C4-2B (cell line): ENCODE data around the gene NTNG2.

Source experiments
- H3K27ac ChIP-seq: fragments of 450-650 bp; 2 replicates; pipeline ENCODE4 v1.5.1; 2017
- ZFX ChIP-seq: fragments of 450-650 bp; IDR thresholded peaks from 2 replicates; pipeline ENCODE4 v1.6.1; 2017
- TF ChIP-seq, protein P1 (sequence below): fragments of 450-650 bp; conservative IDR thresholded peaks from 2 replicates; pipeline ENCODE4 v1.5.1; 2017; ENCODE audit warnings: mild to moderate bottlenecking

The NTNG2 gene

DNA sequence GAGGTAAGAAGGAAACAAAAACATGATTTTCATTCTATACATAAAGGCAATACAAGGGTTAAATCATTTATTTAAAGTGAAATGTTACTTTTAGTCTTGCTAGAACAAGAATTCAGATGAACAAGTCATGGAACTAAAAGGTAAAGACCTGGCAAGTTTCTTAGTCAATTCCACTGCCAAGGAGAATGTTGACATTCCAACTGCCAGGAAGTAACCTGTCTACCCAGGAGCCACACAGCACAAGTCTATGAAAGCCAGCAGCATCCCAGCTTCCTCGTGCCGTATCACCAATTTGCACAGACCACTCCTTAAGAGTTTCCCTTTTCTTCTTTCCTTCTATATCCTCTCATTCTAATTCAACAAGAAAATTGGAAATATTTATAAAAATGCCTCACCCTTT, 113.0 kb downstream of the NTNG2 start:
- no peak for TF ChIP-seq ZFX
- TF ChIP-seq, protein P1, sequence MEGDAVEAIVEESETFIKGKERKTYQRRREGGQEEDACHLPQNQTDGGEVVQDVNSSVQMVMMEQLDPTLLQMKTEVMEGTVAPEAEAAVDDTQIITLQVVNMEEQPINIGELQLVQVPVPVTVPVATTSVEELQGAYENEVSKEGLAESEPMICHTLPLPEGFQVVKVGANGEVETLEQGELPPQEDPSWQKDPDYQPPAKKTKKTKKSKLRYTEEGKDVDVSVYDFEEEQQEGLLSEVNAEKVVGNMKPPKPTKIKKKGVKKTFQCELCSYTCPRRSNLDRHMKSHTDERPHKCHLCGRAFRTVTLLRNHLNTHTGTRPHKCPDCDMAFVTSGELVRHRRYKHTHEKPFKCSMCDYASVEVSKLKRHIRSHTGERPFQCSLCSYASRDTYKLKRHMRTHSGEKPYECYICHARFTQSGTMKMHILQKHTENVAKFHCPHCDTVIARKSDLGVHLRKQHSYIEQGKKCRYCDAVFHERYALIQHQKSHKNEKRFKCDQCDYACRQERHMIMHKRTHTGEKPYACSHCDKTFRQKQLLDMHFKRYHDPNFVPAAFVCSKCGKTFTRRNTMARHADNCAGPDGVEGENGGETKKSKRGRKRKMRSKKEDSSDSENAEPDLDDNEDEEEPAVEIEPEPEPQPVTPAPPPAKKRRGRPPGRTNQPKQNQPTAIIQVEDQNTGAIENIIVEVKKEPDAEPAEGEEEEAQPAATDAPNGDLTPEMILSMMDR: no peak
- no peak overlapping the region for H3K27ac ChIP-seq

DNA sequence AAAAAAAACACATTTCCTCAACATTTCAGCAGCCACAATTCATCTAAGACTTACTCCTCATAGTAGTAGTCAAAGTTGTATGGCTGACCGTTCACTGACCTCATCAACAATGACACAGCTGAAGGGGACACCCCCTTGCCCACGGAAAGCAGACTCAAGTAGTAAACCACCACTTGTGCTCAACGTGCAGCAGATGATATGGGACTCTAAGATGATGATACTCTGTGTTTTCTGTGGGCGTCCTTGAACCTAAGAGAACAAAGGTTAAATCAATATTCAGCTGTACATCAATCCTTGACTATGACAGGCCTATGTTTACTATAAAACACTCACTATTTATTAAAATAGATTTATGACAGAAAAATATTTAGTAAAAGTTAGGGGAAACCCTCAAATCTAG, 121.3 kb downstream of the NTNG2 start:
- no peak overlapping the region for H3K27ac ChIP-seq

DNA sequence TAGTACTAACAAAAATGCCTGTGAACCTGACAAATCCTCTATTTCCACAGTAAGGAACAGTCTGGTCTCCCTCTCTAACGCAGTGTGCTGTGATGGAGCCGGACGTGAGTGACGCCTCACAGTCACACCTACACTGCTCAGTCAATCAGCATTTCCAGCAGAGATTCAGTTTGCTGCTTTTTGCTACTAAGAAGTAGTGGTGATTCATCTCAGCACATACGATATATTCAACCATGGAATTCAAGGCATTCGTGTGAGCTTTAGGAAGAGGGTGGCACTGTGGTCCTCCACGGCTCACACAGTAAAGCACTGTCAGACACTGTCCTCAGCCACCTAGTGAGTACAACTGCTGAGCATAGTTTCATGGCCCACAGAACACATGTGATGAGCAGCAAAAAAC, 122.0 kb downstream of the NTNG2 start:
- H3K27ac ChIP-seq: no peak overlapping the region
- TF ChIP-seq, protein P1: no peak
- no peak for TF ChIP-seq ZFX

More for the DNA sequence above, 121.3 kb downstream of the NTNG2 start:
- no peak for TF ChIP-seq ZFX
- TF ChIP-seq, protein P1: no peak

DNA sequence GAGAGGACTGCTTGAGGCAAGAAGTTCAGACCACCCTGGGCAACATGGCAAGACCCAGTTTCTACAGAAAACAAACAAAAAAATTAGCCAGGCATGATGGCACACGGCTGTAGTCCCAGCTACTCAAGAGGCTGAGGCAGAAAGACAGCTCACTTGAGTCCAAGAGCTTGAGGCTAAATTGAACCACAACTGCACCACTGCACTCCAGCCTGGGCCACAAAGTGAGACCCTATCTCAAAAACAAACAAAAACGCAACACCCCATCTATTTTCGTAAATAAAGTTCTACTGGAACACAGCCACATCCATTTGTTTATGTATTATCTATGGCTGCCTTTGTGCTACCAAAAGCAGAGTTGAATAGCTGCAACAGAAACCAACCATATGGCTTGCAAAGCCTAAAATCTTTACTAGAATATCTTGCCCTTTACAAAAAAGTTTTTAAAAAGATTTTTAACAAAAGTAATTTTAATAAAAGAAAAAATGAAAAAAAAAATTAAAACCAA, 125.5 kb downstream of the NTNG2 start:
- no peak for TF ChIP-seq ZFX
- TF ChIP-seq, protein P1: no peak
- no peak overlapping the region for H3K27ac ChIP-seq

DNA sequence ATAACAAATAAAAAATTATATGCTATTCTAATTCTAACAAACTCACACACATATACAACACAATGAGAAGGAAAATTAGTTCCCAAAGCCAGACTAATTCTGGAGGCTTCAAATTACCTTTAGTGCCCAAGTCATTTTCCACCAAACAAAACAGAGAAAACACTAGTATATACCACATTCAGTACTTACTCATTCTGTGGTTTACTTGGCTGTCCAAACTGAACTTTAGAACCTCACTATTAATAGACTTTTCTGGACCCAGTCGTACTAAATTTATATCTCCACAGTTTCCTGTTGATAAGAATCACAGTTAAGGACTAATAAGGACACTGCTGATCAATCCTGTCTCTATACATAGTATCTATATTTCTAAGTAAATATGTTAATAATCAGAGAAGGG, 126.5 kb downstream of the NTNG2 start:
- H3K27ac ChIP-seq: no peak overlapping the region
- TF ChIP-seq, protein P1: no peak
- no peak for TF ChIP-seq ZFX

DNA sequence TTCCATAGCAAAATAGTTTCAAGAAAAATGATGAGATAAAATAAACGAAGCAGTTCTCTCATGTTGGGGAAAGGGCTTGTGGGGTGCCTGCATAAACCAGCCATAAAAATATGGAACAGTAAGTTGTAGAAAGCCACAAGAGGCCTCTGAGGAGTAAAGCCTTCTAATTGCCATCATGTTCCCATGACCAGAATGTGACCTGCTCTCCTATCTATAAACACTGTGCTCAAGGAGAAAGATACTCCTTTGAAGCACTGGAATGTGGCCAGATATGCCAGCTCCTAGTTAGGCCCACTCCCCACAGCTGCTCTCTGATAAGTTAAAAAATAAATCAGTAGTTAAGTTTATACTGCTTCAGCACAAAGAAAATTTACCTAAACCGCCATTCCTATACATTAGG, 127.1 kb downstream of the NTNG2 start:
- TF ChIP-seq, protein P1: no peak
- H3K27ac ChIP-seq: no peak overlapping the region

DNA sequence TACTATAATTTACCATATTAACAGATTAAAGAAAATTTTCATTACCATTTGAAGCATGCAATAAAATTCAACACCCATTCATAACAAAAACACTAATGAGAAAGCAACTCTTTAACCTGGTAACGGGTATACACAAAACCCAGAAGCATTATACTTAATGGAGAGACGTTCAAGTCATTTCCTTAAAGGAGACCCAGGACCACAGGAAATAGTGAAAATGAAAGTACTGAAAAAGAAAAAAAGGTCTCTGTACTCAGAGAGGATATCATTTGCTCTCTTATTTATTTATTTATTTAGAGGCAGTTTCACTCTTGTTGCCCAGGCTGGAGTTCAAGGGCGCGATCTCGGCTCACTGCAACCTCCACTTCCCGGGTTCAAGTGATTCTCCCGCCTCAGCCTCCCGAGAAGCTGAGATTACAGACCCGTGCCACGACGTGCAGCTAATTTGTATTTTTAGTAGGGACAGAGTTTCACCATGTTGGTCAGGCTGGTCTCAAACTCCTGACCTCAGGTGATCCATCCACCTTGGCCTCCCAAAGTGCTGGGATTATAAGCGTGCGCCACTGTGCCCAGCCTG, 131.4 kb downstream of the NTNG2 start:
- H3K27ac ChIP-seq: no peak overlapping the region
- TF ChIP-seq, protein P1: no peak
- TF ChIP-seq ZFX: no peak
